D341Med (cell line): Measurements from ENCODE around the gene ANKS6.

Experiments used
- DNase-seq: peaks from one replicate; pipeline ENCODE4 v3.0.0; 2012; ENCODE audit warnings: low spot score

The ANKS6 gene

GRCh38 chr9:98738741-98739140, 57.6 kb downstream of the ANKS6 start:
- no peak for DNase-seq

- DNase-seq, result no peak
Observed at GRCh38 chr9:98736226-98736625, 60.1 kb downstream of the ANKS6 start.

GRCh38 chr9:98732801-98733200, 63.6 kb downstream of the ANKS6 start:
- no peak for DNase-seq

- DNase-seq, result no peak
Observed at GRCh38 chr9:98732091-98732490, 64.3 kb downstream of the ANKS6 start.

GRCh38 chr9:98730871-98731270, 65.5 kb downstream of the ANKS6 start:
- DNase-seq, result no peak

- no peak for DNase-seq
Observed at GRCh38 chr9:98728500-98728899, 67.9 kb downstream of the ANKS6 start.

GRCh38 chr9:98727428-98727827, 68.9 kb downstream of the ANKS6 start:
- DNase-seq, result no peak

GRCh38 chr9:98726735-98727134, 69.6 kb downstream of the ANKS6 start:
- no peak for DNase-seq

- DNase-seq, result no peak
Observed at GRCh38 chr9:98724810-98725530, 71.4 kb downstream of the ANKS6 start.

GRCh38 chr9:98721643-98722042, 74.7 kb downstream of the ANKS6 start:
- DNase-seq, result no peak

- DNase-seq, result no peak
Observed at GRCh38 chr9:98720402-98720801, 76.0 kb downstream of the ANKS6 start.

- no peak for DNase-seq
Observed at GRCh38 chr9:98719055-98719454, 77.3 kb downstream of the ANKS6 start.

- no peak for DNase-seq
Observed at GRCh38 chr9:98714833-98715232, 81.5 kb downstream of the ANKS6 start.

- DNase-seq, result no peak
Observed at GRCh38 chr9:98712987-98713386, 83.4 kb downstream of the ANKS6 start.

- no peak for DNase-seq
Observed at GRCh38 chr9:98709968-98710965, 86.1 kb downstream of the ANKS6 start.

GRCh38 chr9:98708933-98709911, 87.1 kb downstream of the ANKS6 start, which contains the start of gene GABBR2:
Gene GABBR2, minus strand, starts transcription at chr9:98708935. Its CDS starts 198 bp downstream, at chr9:98708737.
- DNase-seq, result peak; percentile 77

- peak; percentile 70 for DNase-seq
Observed at GRCh38 chr9:98708103-98708932, 88.0 kb downstream of the ANKS6 start.

GRCh38 chr9:98707166-98708102, 88.9 kb downstream of the ANKS6 start:
- peak; percentile 85 for DNase-seq

GRCh38 chr9:98706651-98707165, 89.6 kb downstream of the ANKS6 start:
- peak; percentile 38 for DNase-seq
